KMS-11 (cell line): ENCODE results near the gene ELMO1.

Experiments used
- H2AFZ ChIP-seq: fragments of 200-600 bp; sonication (generic); 2 replicates; pipeline ENCODE4 v1.6.1; 2016; ENCODE audit warnings: antibody characterized with exemption, mixed run types, low read depth
- H3K27ac ChIP-seq: fragments of 200-600 bp; sonication (generic); 2 replicates; pipeline ENCODE4 v1.6.1; 2016; ENCODE audit warnings: mild to moderate bottlenecking, mixed run types
- H3K27me3 ChIP-seq: fragments of 200-600 bp; sonication (generic); 2 replicates; pipeline ENCODE4 v1.6.1; 2017; ENCODE audit warnings: mild to moderate bottlenecking, low read depth, mixed run types, moderate library complexity; ENCODE audit not compliant: insufficient read depth
- H3K36me3 ChIP-seq: fragments of 200-600 bp; sonication (generic); 2 replicates; pipeline ENCODE4 v1.6.1; 2017; ENCODE audit warnings: mild to moderate bottlenecking, mixed run types; ENCODE audit not compliant: insufficient read depth
- H3K4me1 ChIP-seq: fragments of 200-600 bp; sonication (generic); 2 replicates; pipeline ENCODE4 v1.6.1; 2016; ENCODE audit warnings: mild to moderate bottlenecking, low read depth, mixed run types; ENCODE audit not compliant: poor library complexity, severe bottlenecking
- H3K4me2 ChIP-seq: fragments of 200-600 bp; sonication (generic); 2 replicates; pipeline ENCODE4 v1.7.0; 2016; ENCODE audit warnings: mild to moderate bottlenecking, mixed run types
- H3K4me3 ChIP-seq: fragments of 200-600 bp; sonication (generic); IDR thresholded peaks from 2 replicates; pipeline ENCODE4 v1.6.1; 2017; ENCODE audit warnings: low read depth, low read length, mixed read lengths; ENCODE audit not compliant: insufficient read depth
- H3K79me2 ChIP-seq: fragments of 200-600 bp; sonication (generic); 2 replicates; pipeline ENCODE4 v1.6.1; 2016; ENCODE audit warnings: low read depth, mixed run types; ENCODE audit not compliant: insufficient read depth
- H3K9ac ChIP-seq: fragments of 200-600 bp; sonication (generic); 2 replicates; pipeline ENCODE4 v1.6.1; 2016; ENCODE audit warnings: mild to moderate bottlenecking, mixed run types
- H4K20me1 ChIP-seq: fragments of 200-600 bp; sonication (generic); 2 replicates; pipeline ENCODE4 v1.6.1; 2016; ENCODE audit warnings: mild to moderate bottlenecking, mixed run types; ENCODE audit not compliant: insufficient read depth
- TF ChIP-seq, protein P1 (sequence below): fragments of 200-600 bp; sonication (generic); conservative IDR thresholded peaks from 2 replicates; pipeline ENCODE4 v1.6.1; 2017; ENCODE audit warnings: low read depth, mild to moderate bottlenecking, antibody characterized with exemption, low read length, moderate library complexity, mixed read lengths

The ELMO1 gene

DNA sequence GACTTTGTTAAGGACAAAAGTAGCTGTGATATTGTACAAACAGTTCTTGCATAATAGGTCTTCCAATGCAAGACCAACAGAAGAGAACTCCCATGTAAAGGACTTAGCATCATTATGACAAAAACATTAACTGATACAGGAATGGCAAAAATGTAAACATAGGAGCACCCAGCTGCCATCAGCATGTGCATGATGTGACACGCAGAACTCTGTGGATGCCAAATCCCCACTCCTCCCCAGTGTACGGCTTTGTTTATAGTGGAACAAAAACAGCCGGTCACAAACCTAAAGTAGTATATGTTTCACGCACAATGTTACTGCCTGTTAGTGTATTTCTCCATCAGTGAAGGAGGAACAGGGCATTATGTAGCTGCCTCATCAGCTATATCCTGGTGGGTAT is 408.3 kb downstream of the ELMO1 start:
- H3K79me2 ChIP-seq, result no peaks in the 10 kb centered on the region
- no peak overlapping the region for H3K4me2 ChIP-seq
- TF ChIP-seq, protein P1, sequence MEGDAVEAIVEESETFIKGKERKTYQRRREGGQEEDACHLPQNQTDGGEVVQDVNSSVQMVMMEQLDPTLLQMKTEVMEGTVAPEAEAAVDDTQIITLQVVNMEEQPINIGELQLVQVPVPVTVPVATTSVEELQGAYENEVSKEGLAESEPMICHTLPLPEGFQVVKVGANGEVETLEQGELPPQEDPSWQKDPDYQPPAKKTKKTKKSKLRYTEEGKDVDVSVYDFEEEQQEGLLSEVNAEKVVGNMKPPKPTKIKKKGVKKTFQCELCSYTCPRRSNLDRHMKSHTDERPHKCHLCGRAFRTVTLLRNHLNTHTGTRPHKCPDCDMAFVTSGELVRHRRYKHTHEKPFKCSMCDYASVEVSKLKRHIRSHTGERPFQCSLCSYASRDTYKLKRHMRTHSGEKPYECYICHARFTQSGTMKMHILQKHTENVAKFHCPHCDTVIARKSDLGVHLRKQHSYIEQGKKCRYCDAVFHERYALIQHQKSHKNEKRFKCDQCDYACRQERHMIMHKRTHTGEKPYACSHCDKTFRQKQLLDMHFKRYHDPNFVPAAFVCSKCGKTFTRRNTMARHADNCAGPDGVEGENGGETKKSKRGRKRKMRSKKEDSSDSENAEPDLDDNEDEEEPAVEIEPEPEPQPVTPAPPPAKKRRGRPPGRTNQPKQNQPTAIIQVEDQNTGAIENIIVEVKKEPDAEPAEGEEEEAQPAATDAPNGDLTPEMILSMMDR, result no peak
- H3K27ac ChIP-seq, result no peak overlapping the region
- no peaks in the 10 kb centered on the region for H3K27me3 ChIP-seq
- H3K36me3 ChIP-seq, result no peaks in the 10 kb centered on the region
- no peaks in the 10 kb centered on the region for H4K20me1 ChIP-seq
- H2AFZ ChIP-seq, result no peak overlapping the region
- no peak overlapping the region for H3K9ac ChIP-seq
- H3K4me1 ChIP-seq, result no peaks in the 10 kb centered on the region
- no peak overlapping the region for H3K4me3 ChIP-seq

DNA sequence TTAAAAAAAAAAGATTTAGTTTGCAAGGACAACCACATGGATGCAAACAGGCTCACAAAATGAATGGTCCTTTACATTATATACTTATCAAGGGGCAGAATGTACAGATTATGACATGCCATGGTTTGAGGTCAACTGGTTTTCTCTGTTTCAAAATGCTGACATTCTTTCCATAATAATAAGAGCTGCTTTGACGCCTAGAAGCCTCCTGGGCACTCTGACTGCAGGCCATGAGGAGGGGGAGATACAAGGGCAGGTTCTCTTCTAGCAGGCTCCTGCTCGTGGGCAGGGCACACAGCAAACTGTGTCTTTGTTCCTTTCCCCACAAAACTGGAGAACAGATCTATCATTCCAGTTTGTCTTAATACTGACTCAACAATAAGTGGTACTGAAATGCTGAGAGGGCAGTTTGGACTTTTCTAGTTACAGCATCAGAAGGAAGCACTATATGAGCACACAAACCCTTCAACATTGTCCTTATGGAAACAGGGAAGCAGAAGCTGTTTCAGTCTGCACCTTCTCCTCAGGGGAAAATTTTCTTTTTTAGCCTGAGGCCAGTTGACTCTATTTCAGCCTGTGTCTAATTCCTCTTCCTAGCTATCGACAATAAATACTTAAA is 409.4 kb downstream of the ELMO1 start:
- Histone ChIP-seq H3K4me1 (no peaks in the 10 kb centered on the region), H3K36me3 (no peaks in the 10 kb centered on the region), H3K27me3 (no peaks in the 10 kb centered on the region), H3K27ac (no peak overlapping the region), H3K79me2 (no peaks in the 10 kb centered on the region), H3K9ac (no peak overlapping the region), H3K4me3 (no peak overlapping the region), H4K20me1 (no peaks in the 10 kb centered on the region), H2AFZ (no peak overlapping the region), H3K4me2 (no peak overlapping the region)
- TF ChIP-seq, protein P1, result no peak

DNA sequence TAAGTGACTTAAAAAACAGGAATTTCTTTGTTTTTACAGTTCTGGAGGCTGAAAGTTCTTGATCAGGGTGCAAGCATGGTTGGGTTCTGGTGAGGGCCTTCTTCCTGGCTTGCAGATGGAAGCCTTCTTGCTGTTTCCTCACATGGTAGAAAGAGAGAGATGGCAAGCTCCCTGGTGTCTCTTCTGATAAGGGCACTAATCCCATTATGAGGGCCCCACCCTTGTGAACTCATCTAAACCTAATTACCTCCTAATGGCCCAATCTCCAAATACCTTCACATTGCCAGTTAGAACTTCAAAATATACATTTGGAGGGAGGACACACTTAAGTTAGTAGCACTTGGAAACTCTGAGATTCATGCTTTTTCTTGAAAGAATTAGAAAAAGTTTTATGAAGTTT is 410.0 kb downstream of the ELMO1 start:
- no peak overlapping the region for H2AFZ ChIP-seq
- H4K20me1 ChIP-seq, result no peaks in the 10 kb centered on the region
- no peaks in the 10 kb centered on the region for H3K79me2 ChIP-seq
- no peak overlapping the region for H3K4me2 ChIP-seq
- no peaks in the 10 kb centered on the region for H3K27me3 ChIP-seq
- TF ChIP-seq, protein P1, result no peak
- no peak overlapping the region for H3K9ac ChIP-seq
- H3K4me1 ChIP-seq, result no peaks in the 10 kb centered on the region
- H3K36me3 ChIP-seq, result no peaks in the 10 kb centered on the region
- no peak overlapping the region for H3K4me3 ChIP-seq
- H3K27ac ChIP-seq, result no peak overlapping the region

DNA sequence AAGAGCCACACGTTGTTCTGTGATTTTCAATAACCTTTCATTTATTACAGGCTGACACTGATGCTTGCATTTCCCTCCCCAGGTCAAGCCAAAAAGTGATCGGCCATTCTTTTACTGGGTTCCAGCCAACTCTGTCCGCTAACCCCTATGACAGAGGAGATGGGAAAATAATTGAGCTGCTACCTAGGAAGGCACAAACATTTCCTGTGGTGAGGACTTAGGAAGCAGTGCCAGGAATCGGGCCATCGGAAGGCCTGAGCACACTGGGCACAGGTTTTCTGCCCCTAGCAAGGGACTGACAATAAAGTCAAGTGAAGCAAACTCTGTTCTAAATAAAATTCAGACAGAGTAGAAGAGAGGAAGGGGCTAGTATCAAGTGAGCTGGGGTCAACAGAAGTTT is 411.4 kb downstream of the ELMO1 start:
- no peak overlapping the region for H3K27ac ChIP-seq
- no peak overlapping the region for H2AFZ ChIP-seq
- no peak overlapping the region for H3K9ac ChIP-seq
- H3K4me2 ChIP-seq, result no peak overlapping the region
- H3K27me3 ChIP-seq, result no peaks in the 10 kb centered on the region
- no peak overlapping the region for H3K4me3 ChIP-seq
- H3K79me2 ChIP-seq, result no peaks in the 10 kb centered on the region
- no peaks in the 10 kb centered on the region for H3K36me3 ChIP-seq
- TF ChIP-seq, protein P1, result no peak
- H3K4me1 ChIP-seq, result no peaks in the 10 kb centered on the region
- H4K20me1 ChIP-seq, result no peaks in the 10 kb centered on the region
